ENCODE results near the gene SYNE3.

- TF ChIP-seq CTCF (IDR thresholded peaks at IDR 0.05) (no peak), POLR2A (IDR thresholded peaks at IDR 0.05) (no peak)
These were observed 21.4 kb downstream of the SYNE3 start for GRCh38 chr14:95495076-95495475.
